Liver (tissue), 3 donors: ENCODE results near the gene GJC1.

Experiments
- JUND ChIP-seq, 2 donors: IDR thresholded peaks; 2 replicates each; pipeline ENCODE4 v1.6.1; 2016; ENCODE audit warnings: antibody characterized with exemption in 2 of 2
- NR2F2 ChIP-seq: IDR thresholded peaks from 2 replicates; pipeline ENCODE4 v1.6.1; 2016; ENCODE audit warnings: antibody characterized with exemption
- RAD21 ChIP-seq, 2 donors: IDR thresholded peaks; 2 replicates each; pipeline ENCODE4 v1.6.1; 2016; ENCODE audit warnings: antibody characterized with exemption in 2 of 2, mild to moderate bottlenecking in 2 of 2
- TAF1 ChIP-seq: conservative IDR thresholded peaks from 2 replicates; pipeline ENCODE4 v1.6.1; 2016; ENCODE audit warnings: antibody characterized with exemption, mild to moderate bottlenecking
- YY1 ChIP-seq: IDR thresholded peaks from 2 replicates; pipeline ENCODE4 v1.6.1; 2016; ENCODE audit warnings: antibody characterized with exemption, mild to moderate bottlenecking
- TF ChIP-seq, protein P1 (sequence below): fragments of 150-350 bp; IDR thresholded peaks from 2 replicates; pipeline ENCODE4 v1.5.1; 2017; ENCODE audit warnings: improper control_type of control experiment, low read depth, low read length; ENCODE audit not compliant: missing input control
- TF ChIP-seq, protein P2 (sequence below): IDR thresholded peaks from 2 replicates; pipeline ENCODE4 v1.6.1; 2016; ENCODE audit warnings: antibody characterized with exemption
- donor health status: healthy.
- donor health status: healthy.

- TF ChIP-seq JUND (IDR thresholded peaks at IDR 0.05) (no peak), NR2F2 (no peak), RAD21 (IDR thresholded peaks at IDR 0.05) (no peak), TAF1 (no peak), YY1 (no peak)
- TF ChIP-seq, protein P1, sequence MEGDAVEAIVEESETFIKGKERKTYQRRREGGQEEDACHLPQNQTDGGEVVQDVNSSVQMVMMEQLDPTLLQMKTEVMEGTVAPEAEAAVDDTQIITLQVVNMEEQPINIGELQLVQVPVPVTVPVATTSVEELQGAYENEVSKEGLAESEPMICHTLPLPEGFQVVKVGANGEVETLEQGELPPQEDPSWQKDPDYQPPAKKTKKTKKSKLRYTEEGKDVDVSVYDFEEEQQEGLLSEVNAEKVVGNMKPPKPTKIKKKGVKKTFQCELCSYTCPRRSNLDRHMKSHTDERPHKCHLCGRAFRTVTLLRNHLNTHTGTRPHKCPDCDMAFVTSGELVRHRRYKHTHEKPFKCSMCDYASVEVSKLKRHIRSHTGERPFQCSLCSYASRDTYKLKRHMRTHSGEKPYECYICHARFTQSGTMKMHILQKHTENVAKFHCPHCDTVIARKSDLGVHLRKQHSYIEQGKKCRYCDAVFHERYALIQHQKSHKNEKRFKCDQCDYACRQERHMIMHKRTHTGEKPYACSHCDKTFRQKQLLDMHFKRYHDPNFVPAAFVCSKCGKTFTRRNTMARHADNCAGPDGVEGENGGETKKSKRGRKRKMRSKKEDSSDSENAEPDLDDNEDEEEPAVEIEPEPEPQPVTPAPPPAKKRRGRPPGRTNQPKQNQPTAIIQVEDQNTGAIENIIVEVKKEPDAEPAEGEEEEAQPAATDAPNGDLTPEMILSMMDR = no peak
- TF ChIP-seq, protein P2, sequence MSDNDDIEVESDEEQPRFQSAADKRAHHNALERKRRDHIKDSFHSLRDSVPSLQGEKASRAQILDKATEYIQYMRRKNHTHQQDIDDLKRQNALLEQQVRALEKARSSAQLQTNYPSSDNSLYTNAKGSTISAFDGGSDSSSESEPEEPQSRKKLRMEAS = no peak
Observed at GRCh38 chr17:44829523-44830358, at the start of gene GJC1.
